ENCODE measurements around the gene PADI6. TPM values are rescaled to one million over a fixed set of nuclear protein-coding genes. Genes with fewer than 3 reads are reported as not detected.

Gene PADI6
- total RNA-seq, 1 donor from 2014 or later = not detected

- H3K27me3 Mint-ChIP-seq (ENCODE audit: unreplicated experiment) = no peaks in the 10 kb centered on the region
- no peak for DNase-seq (ENCODE audit: extremely low spot score, unreplicated experiment)
- H3K4me3 Mint-ChIP-seq (ENCODE audit: unreplicated experiment) = no peak overlapping the region
- no peaks in the 10 kb centered on the region for H3K36me3 Mint-ChIP-seq (ENCODE audit: unreplicated experiment)
- no peak overlapping the region for H3K27ac Mint-ChIP-seq (ENCODE audit: unreplicated experiment)
- no peak for TF ChIP-seq CTCF (IDR thresholded peaks at IDR 0.05)
- no peaks in the 10 kb centered on the region for H3K9me3 Mint-ChIP-seq (ENCODE audit: unreplicated experiment)
- H3K4me1 Mint-ChIP-seq (ENCODE audit: unreplicated experiment) = no peaks in the 10 kb centered on the region
These were observed 13.4 kb upstream of the PADI6 start for GRCh38 chr1:17358557-17358956.

GRCh38 chr1:17359031-17359430 lies 13.0 kb upstream of the PADI6 start:
- Mint-ChIP-seq H3K27ac (ENCODE audit: unreplicated experiment) (no peak overlapping the region), H3K36me3 (ENCODE audit: unreplicated experiment) (no peaks in the 10 kb centered on the region), H3K9me3 (ENCODE audit: unreplicated experiment) (no peaks in the 10 kb centered on the region), H3K27me3 (ENCODE audit: unreplicated experiment) (peaks cover 4% of the 10 kb centered on the region), H3K4me3 (ENCODE audit: unreplicated experiment) (no peak overlapping the region), H3K4me1 (ENCODE audit: unreplicated experiment) (no peaks in the 10 kb centered on the region)
- no peak for DNase-seq (ENCODE audit: extremely low spot score, unreplicated experiment)
- TF ChIP-seq CTCF (IDR thresholded peaks at IDR 0.05) = no peak

- TF ChIP-seq CTCF (IDR thresholded peaks at IDR 0.05) = no peak
- DNase-seq (ENCODE audit: extremely low spot score, unreplicated experiment) = no peak
These were observed 12.2 kb upstream of the PADI6 start for GRCh38 chr1:17359808-17360207.

GRCh38 chr1:17360272-17360956 lies 11.6 kb upstream of the PADI6 start:
- no peak overlapping the region for H3K27ac Mint-ChIP-seq (ENCODE audit: unreplicated experiment)
- TF ChIP-seq CTCF (IDR thresholded peaks at IDR 0.05) = no peak
- H3K36me3 Mint-ChIP-seq (ENCODE audit: unreplicated experiment) = no peaks in the 10 kb centered on the region
- no peaks in the 10 kb centered on the region for H3K9me3 Mint-ChIP-seq (ENCODE audit: unreplicated experiment)
- H3K4me1 Mint-ChIP-seq (ENCODE audit: unreplicated experiment) = no peaks in the 10 kb centered on the region
- no peak overlapping the region for H3K4me3 Mint-ChIP-seq (ENCODE audit: unreplicated experiment)
- no peak for DNase-seq (ENCODE audit: extremely low spot score, unreplicated experiment)
- H3K27me3 Mint-ChIP-seq (ENCODE audit: unreplicated experiment) = peaks cover 4% of the 10 kb centered on the region

More at GRCh38 chr1:17359808-17360207, 12.2 kb upstream of the PADI6 start:
- Mint-ChIP-seq H3K4me3 (ENCODE audit: unreplicated experiment) (no peak overlapping the region), H3K4me1 (ENCODE audit: unreplicated experiment) (no peaks in the 10 kb centered on the region), H3K36me3 (ENCODE audit: unreplicated experiment) (no peaks in the 10 kb centered on the region), H3K9me3 (ENCODE audit: unreplicated experiment) (no peaks in the 10 kb centered on the region), H3K27ac (ENCODE audit: unreplicated experiment) (no peak overlapping the region), H3K27me3 (ENCODE audit: unreplicated experiment) (peaks cover 4% of the 10 kb centered on the region)

- DNase-seq (ENCODE audit: extremely low spot score, unreplicated experiment) = no peak
- H3K36me3 Mint-ChIP-seq (ENCODE audit: unreplicated experiment) = no peaks in the 10 kb centered on the region
- H3K27me3 Mint-ChIP-seq (ENCODE audit: unreplicated experiment) = peaks cover 8% of the 10 kb centered on the region
- no peak for TF ChIP-seq CTCF (IDR thresholded peaks at IDR 0.05)
- no peak overlapping the region for H3K4me3 Mint-ChIP-seq (ENCODE audit: unreplicated experiment)
- no peaks in the 10 kb centered on the region for H3K4me1 Mint-ChIP-seq (ENCODE audit: unreplicated experiment)
- no peak overlapping the region for H3K27ac Mint-ChIP-seq (ENCODE audit: unreplicated experiment)
- no peaks in the 10 kb centered on the region for H3K9me3 Mint-ChIP-seq (ENCODE audit: unreplicated experiment)
These were observed 10.3 kb upstream of the PADI6 start for GRCh38 chr1:17361687-17362086.

Measured in osteocyte (in vitro differentiated cells).